CD14-positive monocyte (primary cell): ENCODE results near the gene IER2. TPM values are rescaled to one million over a fixed set of nuclear protein-coding genes. Genes with fewer than 3 reads are reported as not detected.

Source experiments
- DNase-seq, 3 donors: peaks; one replicate each; pipeline ENCODE4 v3.0.0-alpha.2; 2011 to 2022
- H2AFZ ChIP-seq: 2 replicates; pipeline ENCODE4 v1.6.0; 2012; ENCODE audit warnings: mild to moderate bottlenecking, low read depth, low read length, inconsistent platforms; ENCODE audit not compliant: insufficient read depth, poor library complexity, severe bottlenecking
- H3K27ac ChIP-seq, 2 donors: 1 replicate in 1 of 2; 2 replicates in 1 of 2; pipeline ENCODE4 v1.5.1; 2012 to 2013; ENCODE audit warnings: low read length in 2 of 2, control low read depth in 1 of 2, inconsistent platforms in 1 of 2, low read depth in 1 of 2, mild to moderate bottlenecking in 1 of 2
- H3K27me3 ChIP-seq, 2 donors: one replicate each; pipeline versions ENCODE4 v1.6.0 to v1.6.1; 2011 to 2013; ENCODE audit warnings: low read length in 2 of 2; ENCODE audit not compliant: control insufficient read depth in 2 of 2, insufficient read depth in 2 of 2
- H3K36me3 ChIP-seq, 2 donors: replicated peaks in 1 of 2; 1 replicate in 1 of 2; 2 replicates in 1 of 2; pipeline versions ENCODE4 v1.5.1 to v1.6.1; 2012 to 2013; ENCODE audit warnings: low read length in 2 of 2, control low read depth in 1 of 2, inconsistent platforms in 1 of 2, mild to moderate bottlenecking in 1 of 2; ENCODE audit not compliant: insufficient read depth in 2 of 2, control insufficient read depth in 1 of 2
- H3K4me1 ChIP-seq, 2 donors: 1 replicate in 1 of 2; 2 replicates in 1 of 2; pipeline versions ENCODE4 v1.5.1 to v1.6.1; 2012 to 2013; ENCODE audit warnings: low read length in 2 of 2, control low read depth in 1 of 2, inconsistent platforms in 1 of 2, mild to moderate bottlenecking in 1 of 2, moderate library complexity in 1 of 2; ENCODE audit not compliant: insufficient read depth in 2 of 2, control insufficient read depth in 1 of 2
- H3K4me2 ChIP-seq: replicated peaks from 2 replicates; pipeline ENCODE3; 2012; ENCODE audit warnings: low read length, moderate library complexity, mild to moderate bottlenecking; ENCODE audit not compliant: poor library complexity, severe bottlenecking; ENCODE audit errors: extremely low read depth
- H3K4me3 ChIP-seq, 3 experiments: fragments of 200-600 bp in 1 of 3; sonication (generic) in 1 of 3; replicated peaks in 1 of 3; 1 replicate in 2 of 3; 2 replicates in 1 of 3; pipeline ENCODE4 v1.5.1; 2011 to 2013; ENCODE audit warnings: low read length in 3 of 3, mild to moderate bottlenecking in 3 of 3, control low read depth in 2 of 3, low read depth in 2 of 3, inconsistent platforms in 1 of 3, moderate library complexity in 1 of 3
- H3K79me2 ChIP-seq: 2 replicates; pipeline ENCODE4 v1.6.0; 2012; ENCODE audit warnings: mild to moderate bottlenecking, control low read depth, inconsistent platforms, low read length, moderate library complexity; ENCODE audit not compliant: insufficient read depth
- H3K9ac ChIP-seq: 2 replicates; pipeline ENCODE4 v1.6.0; 2017; ENCODE audit warnings: low read length, mild to moderate bottlenecking; ENCODE audit not compliant: insufficient read depth, poor library complexity, severe bottlenecking
- H3K9me3 ChIP-seq, 2 donors: replicated peaks in 1 of 2; 1 replicate in 1 of 2; 2 replicates in 1 of 2; pipeline versions ENCODE4 v1.5.1 to v1.6.1; 2012 to 2013; ENCODE audit warnings: low read length in 2 of 2, control low read depth in 1 of 2; ENCODE audit not compliant: control insufficient read depth in 1 of 2, insufficient read depth in 1 of 2
- H4K20me1 ChIP-seq: 2 replicates; pipeline ENCODE4 v1.6.0; 2012; ENCODE audit warnings: mild to moderate bottlenecking, low read length, control low read depth, moderate library complexity; ENCODE audit not compliant: insufficient read depth
- H3K27ac Mint-ChIP-seq, 7 donors: one replicate each; pipeline ENCODE4 v1.8.0; 2020; ENCODE audit warnings: mild to moderate bottlenecking in 7 of 7, mixed read lengths in 7 of 7, moderate library complexity in 6 of 7, inconsistent platforms in 2 of 7
- H3K27me3 Mint-ChIP-seq, 3 donors: one replicate each; pipeline ENCODE4 v1.8.0; 2021 to 2022; ENCODE audit warnings: low read depth in 3 of 3, mild to moderate bottlenecking in 3 of 3, mixed read lengths in 3 of 3, moderate library complexity in 3 of 3, inconsistent platforms in 1 of 3
- H3K36me3 Mint-ChIP-seq, 2 donors: one replicate each; pipeline ENCODE4 v1.8.0; 2020; ENCODE audit warnings: mixed read lengths in 2 of 2, inconsistent platforms in 1 of 2, mild to moderate bottlenecking in 1 of 2
- H3K4me1 Mint-ChIP-seq: one replicate; pipeline ENCODE4 v1.8.0; 2020; ENCODE audit warnings: mild to moderate bottlenecking, mixed read lengths
- H3K4me3 Mint-ChIP-seq, 2 donors: one replicate each; pipeline ENCODE4 v1.8.0; 2020; ENCODE audit warnings: mild to moderate bottlenecking in 2 of 2, mixed read lengths in 2 of 2, moderate library complexity in 1 of 2
- H3K9me3 Mint-ChIP-seq, 7 donors: one replicate each; pipeline ENCODE4 v1.8.0; 2020 to 2022; ENCODE audit warnings: mixed read lengths in 7 of 7, mild to moderate bottlenecking in 6 of 7, moderate library complexity in 6 of 7, inconsistent platforms in 2 of 7
- WGBS: methylation state at CpG from one replicate; pipeline ENCODE4 v1.1.5; 2013; ENCODE audit warnings: missing lambda C conversion rate; ENCODE audit not compliant: insufficient coverage; 5-methylcytosine and 5-hydroxymethylcytosine counted together
- intact Hi-C, 2 donors: fragments of 100-400 bp; cut with micrococcal nuclease; formaldehyde crosslinking; loops; one replicate each; pipeline versions ENCODE4 v1.15.0 to v1.15.1; 2023
- polyA plus RNA-seq, 3 donors: library from polyadenylated mRNA; depleted of rRNA in 1 of 3; unstranded in 2 of 3; stranded (reverse) in 1 of 3; fragments of 300-500 nt in 2 of 3; fragments of >200 nt in 1 of 3; fragmentation: Illumina TruSeq in 2 of 3; gene quantifications; 1 replicate in 2 of 3; 2 replicates in 1 of 3; pipeline ENCODE4 v1.2.3, GENCODE V29; 2012 to 2021
- TF ChIP-seq, protein P1 (sequence below): fragments of 200-600 bp; IDR thresholded peaks from one replicate; pipeline ENCODE4 v1.8.0; 2022; ENCODE audit warnings: antibody characterized with exemption, mild to moderate bottlenecking

The IER2 gene
- polyA plus RNA-seq, 3 donors: 355 to 804 (median 601) TPM

DNA sequence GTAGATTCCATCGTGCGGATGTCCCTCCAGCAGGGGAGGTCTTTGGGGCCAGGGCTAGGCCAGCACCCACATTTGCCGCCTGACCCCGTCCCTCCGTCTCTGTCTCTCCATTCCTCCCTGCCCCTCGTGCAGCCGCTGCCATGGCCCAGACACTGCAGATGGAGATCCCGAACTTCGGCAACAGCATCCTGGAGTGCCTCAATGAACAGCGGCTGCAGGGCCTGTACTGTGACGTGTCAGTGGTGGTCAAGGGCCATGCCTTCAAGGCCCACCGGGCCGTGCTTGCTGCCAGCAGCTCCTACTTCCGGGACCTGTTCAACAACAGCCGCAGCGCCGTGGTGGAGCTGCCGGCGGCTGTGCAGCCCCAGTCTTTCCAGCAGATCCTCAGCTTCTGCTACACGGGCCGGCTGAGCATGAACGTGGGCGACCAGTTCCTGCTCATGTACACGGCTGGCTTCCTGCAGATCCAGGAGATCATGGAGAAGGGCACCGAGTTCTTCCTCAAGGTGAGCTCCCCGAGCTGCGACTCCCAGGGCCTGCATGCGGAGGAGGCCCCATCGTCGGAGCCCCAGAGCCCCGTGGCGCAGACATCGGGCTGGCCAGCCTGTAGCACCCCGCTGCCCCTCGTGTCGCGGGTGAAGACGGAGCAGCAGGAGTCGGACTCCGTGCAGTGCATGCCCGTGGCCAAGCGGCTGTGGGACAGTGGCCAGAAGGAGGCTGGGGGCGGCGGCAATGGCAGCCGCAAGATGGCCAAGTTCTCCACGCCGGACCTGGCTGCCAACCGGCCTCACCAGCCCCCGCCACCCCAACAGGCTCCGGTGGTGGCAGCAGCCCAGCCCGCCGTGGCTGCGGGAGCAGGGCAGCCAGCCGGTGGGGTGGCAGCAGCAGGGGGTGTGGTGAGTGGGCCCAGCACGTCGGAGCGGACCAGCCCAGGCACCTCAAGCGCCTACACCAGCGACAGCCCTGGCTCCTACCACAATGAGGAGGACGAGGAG, 14.8 kb upstream of the IER2 start:
- Mint-ChIP-seq H3K36me3 (peaks cover 35 to 66% of the 10 kb centered on the region in 2 donors), H3K4me3 (no peak overlapping the region), H3K4me1 (peaks cover 19% of the 10 kb centered on the region), H3K9me3 (peaks cover 0 to 2% (median 0%) of the 10 kb centered on the region in 7 donors), H3K27ac (no peak overlapping the region), H3K27me3 (no peaks in the 10 kb centered on the region)
- Histone ChIP-seq H3K9me3 (no peaks in the 10 kb centered on the region), H3K4me1 (no peaks in the 10 kb centered on the region), H3K79me2 (peaks cover 41% of the 10 kb centered on the region), H3K27ac (no peak overlapping the region), H2AFZ (no peak overlapping the region), H3K4me3 (no peak overlapping the region), H3K9ac (no peak overlapping the region), H3K27me3 (no peaks in the 10 kb centered on the region), H4K20me1 (peaks cover 62% of the 10 kb centered on the region), H3K36me3 (peaks cover 44 to 64% of the 10 kb centered on the region in 2 donors), H3K4me2 (no peak overlapping the region)
- intact Hi-C loops: no loop called here
- no peak for DNase-seq
- 96% methylated on average over 57 of the region's 60 CpGs for WGBS
- TF ChIP-seq, protein P1, sequence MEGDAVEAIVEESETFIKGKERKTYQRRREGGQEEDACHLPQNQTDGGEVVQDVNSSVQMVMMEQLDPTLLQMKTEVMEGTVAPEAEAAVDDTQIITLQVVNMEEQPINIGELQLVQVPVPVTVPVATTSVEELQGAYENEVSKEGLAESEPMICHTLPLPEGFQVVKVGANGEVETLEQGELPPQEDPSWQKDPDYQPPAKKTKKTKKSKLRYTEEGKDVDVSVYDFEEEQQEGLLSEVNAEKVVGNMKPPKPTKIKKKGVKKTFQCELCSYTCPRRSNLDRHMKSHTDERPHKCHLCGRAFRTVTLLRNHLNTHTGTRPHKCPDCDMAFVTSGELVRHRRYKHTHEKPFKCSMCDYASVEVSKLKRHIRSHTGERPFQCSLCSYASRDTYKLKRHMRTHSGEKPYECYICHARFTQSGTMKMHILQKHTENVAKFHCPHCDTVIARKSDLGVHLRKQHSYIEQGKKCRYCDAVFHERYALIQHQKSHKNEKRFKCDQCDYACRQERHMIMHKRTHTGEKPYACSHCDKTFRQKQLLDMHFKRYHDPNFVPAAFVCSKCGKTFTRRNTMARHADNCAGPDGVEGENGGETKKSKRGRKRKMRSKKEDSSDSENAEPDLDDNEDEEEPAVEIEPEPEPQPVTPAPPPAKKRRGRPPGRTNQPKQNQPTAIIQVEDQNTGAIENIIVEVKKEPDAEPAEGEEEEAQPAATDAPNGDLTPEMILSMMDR: no peak

DNA sequence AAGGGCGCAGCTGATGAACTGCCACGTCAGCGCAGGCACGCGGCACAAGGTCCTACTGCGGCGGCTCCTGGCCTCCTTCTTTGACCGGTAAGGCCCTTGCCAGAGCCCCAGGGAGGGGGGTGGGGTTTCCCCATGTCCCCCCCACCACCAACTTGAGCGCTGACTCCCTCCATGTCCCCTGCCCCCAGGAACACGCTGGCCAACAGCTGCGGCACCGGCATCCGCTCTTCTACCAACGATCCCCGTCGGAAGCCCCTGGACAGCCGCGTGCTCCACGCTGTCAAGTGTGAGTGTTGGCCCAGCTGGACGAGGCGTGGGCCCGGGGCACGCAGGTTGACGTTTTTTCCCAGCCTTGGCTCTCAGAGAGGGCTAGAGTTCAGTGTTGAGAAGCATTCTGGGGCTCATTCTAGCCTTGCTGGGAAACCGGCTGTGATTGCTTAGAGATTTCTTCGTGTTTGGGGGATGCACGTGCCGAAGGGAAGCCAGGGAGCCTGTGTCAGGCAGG, 12.9 kb upstream of the IER2 start:
- intact Hi-C loops: no loop called here
- H3K4me2 ChIP-seq: no peak overlapping the region
- H3K27ac Mint-ChIP-seq: peak overlapping the region in 3 of 7 donors; percentile 27 to 77 (median 48)
- TF ChIP-seq, protein P1: no peak
- no peaks in the 10 kb centered on the region for H3K4me1 ChIP-seq
- H3K4me1 Mint-ChIP-seq: peaks cover 13% of the 10 kb centered on the region
- 97% methylated on average over 20 of the region's 28 CpGs for WGBS
- H3K4me3 ChIP-seq: no peak overlapping the region
- no peaks in the 10 kb centered on the region for H3K9me3 ChIP-seq
- no peaks in the 10 kb centered on the region for H3K27me3 ChIP-seq
- no peaks in the 10 kb centered on the region for H3K27me3 Mint-ChIP-seq
- no peak overlapping the region for H3K27ac ChIP-seq
- no peak for DNase-seq
- peaks cover 50% of the 10 kb centered on the region for H4K20me1 ChIP-seq
- H3K9me3 Mint-ChIP-seq: peaks cover 0 to 2% (median 0%) of the 10 kb centered on the region in 7 donors
- H3K79me2 ChIP-seq: peaks cover 27% of the 10 kb centered on the region
- peaks cover 41 to 80% of the 10 kb centered on the region in 2 donors for H3K36me3 Mint-ChIP-seq
- H3K4me3 Mint-ChIP-seq: no peak overlapping the region
- no peak overlapping the region for H3K9ac ChIP-seq
- H2AFZ ChIP-seq: no peak overlapping the region
- H3K36me3 ChIP-seq: peaks cover 48 to 71% of the 10 kb centered on the region in 2 donors
